Ovary (tissue), 3 donors: ENCODE data around the gene ZHX3.

Source experiments
- EP300 ChIP-seq: sonication (generic); formaldehyde crosslinking; IDR thresholded peaks from one replicate; pipeline ENCODE4 v1.6.1; 2017; ENCODE audit warnings: antibody characterized with exemption
- POLR2A ChIP-seq: fragments of 450-650 bp; IDR thresholded peaks from one replicate; pipeline ENCODE4 v1.6.1; 2017; ENCODE audit warnings: antibody characterized with exemption, mild to moderate bottlenecking, moderate library complexity
- TF ChIP-seq, protein P1 (sequence below), 3 donors: fragments of 450-650 bp in 2 of 3; fragments of 200-600 bp in 1 of 3; IDR thresholded peaks; one replicate each; pipeline versions ENCODE4 v1.5.1 to v1.8.0; 2016 to 2022; ENCODE audit warnings: antibody characterized with exemption in 3 of 3, mild to moderate bottlenecking in 1 of 3
- donor health status: DM: no; HTN: no; CAD: no.

DNA sequence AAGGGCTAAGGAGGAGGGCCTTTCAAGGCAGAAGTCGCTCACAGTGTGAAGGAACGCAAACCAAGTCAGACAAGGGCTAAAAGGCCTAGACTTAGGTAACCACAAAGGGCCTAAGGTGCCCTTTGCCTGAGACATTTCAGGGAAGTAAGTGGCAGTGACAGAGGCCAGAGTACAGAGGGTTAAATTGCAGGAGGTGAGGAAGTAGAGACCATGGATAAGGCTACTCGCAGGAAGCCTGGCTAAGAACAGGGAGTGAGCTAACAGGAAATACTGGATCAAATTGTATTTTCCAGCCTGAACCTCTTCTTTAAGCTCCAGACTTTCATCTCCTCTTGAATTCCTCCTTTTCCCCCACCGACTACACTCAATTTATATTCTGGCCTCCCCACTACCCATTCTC lies 16.6 kb downstream of the ZHX3 start:
- TF ChIP-seq, protein P1, sequence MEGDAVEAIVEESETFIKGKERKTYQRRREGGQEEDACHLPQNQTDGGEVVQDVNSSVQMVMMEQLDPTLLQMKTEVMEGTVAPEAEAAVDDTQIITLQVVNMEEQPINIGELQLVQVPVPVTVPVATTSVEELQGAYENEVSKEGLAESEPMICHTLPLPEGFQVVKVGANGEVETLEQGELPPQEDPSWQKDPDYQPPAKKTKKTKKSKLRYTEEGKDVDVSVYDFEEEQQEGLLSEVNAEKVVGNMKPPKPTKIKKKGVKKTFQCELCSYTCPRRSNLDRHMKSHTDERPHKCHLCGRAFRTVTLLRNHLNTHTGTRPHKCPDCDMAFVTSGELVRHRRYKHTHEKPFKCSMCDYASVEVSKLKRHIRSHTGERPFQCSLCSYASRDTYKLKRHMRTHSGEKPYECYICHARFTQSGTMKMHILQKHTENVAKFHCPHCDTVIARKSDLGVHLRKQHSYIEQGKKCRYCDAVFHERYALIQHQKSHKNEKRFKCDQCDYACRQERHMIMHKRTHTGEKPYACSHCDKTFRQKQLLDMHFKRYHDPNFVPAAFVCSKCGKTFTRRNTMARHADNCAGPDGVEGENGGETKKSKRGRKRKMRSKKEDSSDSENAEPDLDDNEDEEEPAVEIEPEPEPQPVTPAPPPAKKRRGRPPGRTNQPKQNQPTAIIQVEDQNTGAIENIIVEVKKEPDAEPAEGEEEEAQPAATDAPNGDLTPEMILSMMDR (IDR thresholded peaks at IDR 0.05): no peak
- TF ChIP-seq EP300 (no peak), POLR2A (no peak)
